ENCODE measurements around the gene OR8D2.
"Not testable (repeated sequence)": the region's sequence is repeated elsewhere in the genome, so short reads cannot be mapped to it uniquely, and the experiment has no call there.

OR8D2 gene

DNA sequence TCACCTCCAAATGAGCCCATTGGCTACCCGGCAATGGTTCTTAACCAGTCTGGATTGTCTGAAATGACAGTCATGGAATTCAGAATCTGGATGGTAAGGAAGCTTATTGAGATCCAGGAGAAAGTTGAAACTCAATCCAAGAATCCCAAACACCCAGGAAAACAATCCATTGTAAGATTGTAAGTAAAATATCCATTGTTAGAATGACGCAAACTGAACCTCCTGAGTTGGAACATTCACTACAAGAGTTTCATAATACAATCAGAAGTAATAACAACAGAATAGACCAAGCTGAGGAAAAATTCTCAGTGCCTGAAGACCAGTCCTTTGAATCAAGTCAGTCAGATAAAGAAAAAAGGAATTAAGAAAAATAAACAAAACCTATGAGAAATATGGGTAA is 41.7 kb downstream of the OR8D2 start:
- DNase-seq, result no peak

DNA sequence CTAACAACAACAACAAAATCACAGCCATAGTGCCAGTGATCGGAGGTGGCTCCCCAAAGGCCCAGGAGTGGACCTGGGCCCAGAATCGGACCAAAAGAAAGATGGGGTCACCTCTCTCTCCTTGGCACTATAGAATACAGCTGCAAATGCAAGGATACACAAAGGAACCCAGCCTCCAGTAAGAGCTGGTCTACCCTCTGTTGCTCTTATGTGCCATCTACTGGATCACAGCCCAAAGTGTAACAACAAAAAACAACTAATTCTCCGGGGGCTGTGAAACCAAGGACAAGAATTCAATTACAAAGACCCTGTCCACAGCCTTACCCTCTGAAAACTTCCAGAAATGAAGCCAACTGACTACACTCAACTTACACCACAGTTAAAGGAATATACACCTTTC is 42.2 kb downstream of the OR8D2 start:
- no peak for DNase-seq

DNA sequence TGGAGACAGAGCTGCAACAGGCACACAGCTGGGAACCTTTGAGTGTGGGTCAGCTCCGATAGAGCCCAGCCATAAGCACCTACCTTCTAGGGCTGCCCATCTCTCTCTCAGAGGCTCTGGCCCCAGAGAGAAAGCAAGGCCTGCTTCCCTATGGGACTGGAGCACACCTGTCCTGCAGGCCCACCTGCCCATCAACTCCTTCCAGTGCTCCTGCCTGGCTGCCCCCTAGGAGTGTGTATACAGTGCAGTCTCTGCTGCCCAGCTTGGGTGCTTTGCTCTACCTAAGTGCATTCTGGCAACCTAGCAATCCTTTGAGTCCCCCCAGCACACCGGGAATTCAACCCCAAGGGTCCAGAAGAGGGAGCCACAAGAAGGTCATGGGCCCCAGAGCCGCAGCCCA is 42.8 kb downstream of the OR8D2 start:
- no peak for DNase-seq

DNA sequence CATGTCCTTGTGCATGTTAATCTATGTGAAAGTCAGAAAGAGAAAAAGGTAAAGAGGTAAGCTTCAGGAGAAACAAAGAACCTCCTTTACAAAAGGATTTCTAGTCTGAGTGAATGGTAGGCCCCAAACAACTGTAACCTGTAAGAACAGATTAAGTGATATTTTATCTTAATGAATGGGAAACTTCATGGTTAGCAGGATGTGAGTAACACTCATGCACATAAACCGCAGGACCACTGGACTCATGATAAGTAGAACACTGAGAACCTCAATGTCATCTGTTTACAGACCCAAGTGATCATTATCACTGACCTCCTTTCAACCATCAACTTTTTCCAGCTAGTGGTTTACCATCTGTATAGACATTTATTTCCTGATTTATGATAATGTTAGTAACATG is 43.9 kb downstream of the OR8D2 start:
- DNase-seq, result no peak

DNA sequence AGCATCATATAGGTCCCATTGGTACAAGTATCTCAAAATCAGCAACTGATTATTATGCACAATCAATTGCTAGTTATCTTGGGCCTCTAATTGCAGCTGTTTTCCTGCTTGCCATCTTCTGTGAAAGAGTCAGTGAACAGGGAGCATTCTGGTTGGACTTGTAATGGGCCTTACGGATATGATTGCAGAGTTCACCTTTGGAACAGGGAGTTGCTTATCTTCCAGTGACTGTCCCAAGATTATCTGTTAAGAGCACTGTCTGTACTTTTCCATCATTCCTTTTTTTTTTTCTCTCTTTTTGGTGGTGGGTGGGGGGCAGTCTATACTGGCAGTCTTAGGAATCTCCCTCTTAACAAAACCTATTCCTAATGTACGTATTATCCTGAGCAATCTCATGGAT is 46.0 kb downstream of the OR8D2 start:
- DNase-seq, result no peak

DNA sequence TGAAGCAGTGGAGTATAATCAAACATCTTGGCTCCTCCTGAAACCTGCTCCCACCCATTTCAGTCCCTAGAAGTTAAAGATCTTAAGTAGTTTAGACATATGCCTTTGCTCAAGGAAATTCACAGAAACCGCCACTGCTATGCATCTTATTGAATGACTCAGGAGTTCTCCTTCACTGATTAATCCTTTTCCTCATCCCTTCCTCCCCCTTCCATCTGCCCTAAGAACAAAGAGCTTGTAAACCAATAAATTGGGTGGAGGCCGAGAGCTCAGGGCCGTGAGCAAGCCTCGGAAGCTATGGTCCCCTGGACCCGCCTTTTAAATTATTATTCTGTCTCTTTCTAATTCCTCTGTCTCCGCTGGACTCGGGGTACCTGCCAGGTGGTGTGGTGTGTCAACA is 49.1 kb downstream of the OR8D2 start:
- not testable (repeated sequence) for DNase-seq

All from CD4-positive, alpha-beta T cell treated with Interleukin-6 for 4 hours (primary cell).